NB4 (cell line): ENCODE results near the gene MZF1.

ENCODE experiments used
- DNase-seq: peaks from one replicate; pipeline ENCODE4 v3.0.0; 2010; ENCODE audit warnings: low read depth
- H3K4me3 ChIP-seq: one replicate; pipeline ENCODE4 v1.5.1; 2011; ENCODE audit warnings: mild to moderate bottlenecking, low read depth, low read length, moderate library complexity
- MYC ChIP-seq: IDR thresholded peaks from 2 replicates; pipeline ENCODE4 v1.6.1; 2011; ENCODE audit warnings: low read depth, low read length
- POLR2A ChIP-seq: IDR thresholded peaks from 2 replicates; pipeline ENCODE4 v1.6.1; 2011; ENCODE audit warnings: mild to moderate bottlenecking; ENCODE audit not compliant: insufficient read length; ENCODE audit errors: extremely low read depth
- TF ChIP-seq, protein P1 (sequence below): IDR thresholded peaks from one replicate; pipeline ENCODE4 v1.5.1; 2012; ENCODE audit warnings: low read depth, low read length
- TF ChIP-seq, protein P2 (sequence below): IDR thresholded peaks from 2 replicates; pipeline ENCODE4 v1.6.1; 2011; ENCODE audit warnings: low read depth, low read length

MZF1 gene

DNA sequence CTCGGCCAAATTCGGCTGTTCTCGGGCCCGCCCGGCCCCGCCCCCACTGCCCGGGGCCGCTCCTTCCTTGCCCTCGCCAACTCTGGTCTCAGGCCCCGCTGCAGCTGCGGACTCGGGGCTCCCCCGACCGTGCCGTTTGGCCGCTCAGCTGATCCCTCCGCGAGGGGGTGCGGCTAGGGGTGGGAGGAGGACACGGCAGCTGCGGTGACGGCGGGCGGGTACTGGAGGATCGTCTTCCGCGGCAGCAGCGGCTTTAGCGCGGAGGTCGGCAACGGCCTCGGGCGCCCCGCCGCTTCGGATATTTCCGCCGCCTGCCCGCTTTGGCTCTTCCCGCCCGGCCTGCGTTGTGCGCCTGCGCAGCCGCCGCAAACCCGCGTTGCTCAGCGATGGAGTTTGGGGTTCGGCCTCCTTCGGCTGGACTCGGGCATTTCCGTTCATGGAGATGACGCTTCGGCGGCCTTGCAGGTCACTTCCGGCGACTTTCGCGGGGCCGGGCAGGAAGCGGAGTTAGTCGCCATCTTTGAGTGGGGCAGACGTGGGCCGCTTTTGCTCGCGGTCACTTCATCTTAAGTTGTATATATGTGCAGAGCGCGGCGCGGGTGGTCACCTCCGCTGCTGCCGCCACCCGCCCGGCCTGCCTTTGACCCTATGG, 14.4 kb downstream of the MZF1 start:
- DNase-seq, result peak; percentile 98
- H3K4me3 ChIP-seq, result peak overlapping the region; percentile 87
- TF ChIP-seq, protein P1, sequence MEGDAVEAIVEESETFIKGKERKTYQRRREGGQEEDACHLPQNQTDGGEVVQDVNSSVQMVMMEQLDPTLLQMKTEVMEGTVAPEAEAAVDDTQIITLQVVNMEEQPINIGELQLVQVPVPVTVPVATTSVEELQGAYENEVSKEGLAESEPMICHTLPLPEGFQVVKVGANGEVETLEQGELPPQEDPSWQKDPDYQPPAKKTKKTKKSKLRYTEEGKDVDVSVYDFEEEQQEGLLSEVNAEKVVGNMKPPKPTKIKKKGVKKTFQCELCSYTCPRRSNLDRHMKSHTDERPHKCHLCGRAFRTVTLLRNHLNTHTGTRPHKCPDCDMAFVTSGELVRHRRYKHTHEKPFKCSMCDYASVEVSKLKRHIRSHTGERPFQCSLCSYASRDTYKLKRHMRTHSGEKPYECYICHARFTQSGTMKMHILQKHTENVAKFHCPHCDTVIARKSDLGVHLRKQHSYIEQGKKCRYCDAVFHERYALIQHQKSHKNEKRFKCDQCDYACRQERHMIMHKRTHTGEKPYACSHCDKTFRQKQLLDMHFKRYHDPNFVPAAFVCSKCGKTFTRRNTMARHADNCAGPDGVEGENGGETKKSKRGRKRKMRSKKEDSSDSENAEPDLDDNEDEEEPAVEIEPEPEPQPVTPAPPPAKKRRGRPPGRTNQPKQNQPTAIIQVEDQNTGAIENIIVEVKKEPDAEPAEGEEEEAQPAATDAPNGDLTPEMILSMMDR, result no peak
- TF ChIP-seq, protein P2, sequence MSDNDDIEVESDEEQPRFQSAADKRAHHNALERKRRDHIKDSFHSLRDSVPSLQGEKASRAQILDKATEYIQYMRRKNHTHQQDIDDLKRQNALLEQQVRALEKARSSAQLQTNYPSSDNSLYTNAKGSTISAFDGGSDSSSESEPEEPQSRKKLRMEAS, result peak; percentile 37; the same call in 1 of the 2 replicates
- 0 out of 2 replicates have a peak, but pooled peaks have one; percentile 24 for TF ChIP-seq MYC

DNA sequence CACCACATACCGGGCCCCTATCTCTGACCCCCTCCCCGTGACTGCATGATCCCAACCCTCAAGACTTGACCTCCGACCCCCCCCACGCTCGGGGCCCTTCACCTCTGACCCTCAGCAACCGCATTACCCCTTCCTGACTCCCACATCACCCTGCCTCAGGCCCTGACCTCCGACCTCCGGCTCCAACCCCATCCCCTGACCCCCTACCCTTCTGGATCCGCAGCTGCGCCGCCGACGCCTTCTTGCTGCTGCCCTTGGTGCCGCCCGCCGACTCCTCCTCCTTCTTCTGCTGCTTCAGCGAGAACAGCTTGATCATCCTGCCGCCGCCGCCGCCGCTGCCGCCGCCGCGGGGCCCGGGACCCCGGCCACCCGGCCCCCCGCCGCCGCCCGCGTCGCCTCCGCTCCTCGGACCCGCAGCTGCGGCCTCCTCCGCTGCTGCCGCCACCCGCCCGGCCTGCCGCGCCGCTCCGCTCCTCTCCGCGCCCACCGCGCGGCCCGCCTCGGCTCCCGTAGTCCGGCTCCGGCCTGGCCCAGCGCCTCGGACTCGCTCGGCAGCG, 15.0 kb downstream of the MZF1 start, which contains the start of gene UBE2M:
Gene UBE2M, minus strand, starts transcription at position 546 of the 557 bp plus-strand sequence. Its CDS starts 230 bp downstream, at position 316.
- TF ChIP-seq POLR2A (no peak), MYC (no peak)
- TF ChIP-seq, protein P1, result no peak
- TF ChIP-seq, protein P2, result no peak
- peak within 1 kb of the TSS; percentile 89 for H3K4me3 ChIP-seq
- DNase-seq, result peak; percentile 68

DNA sequence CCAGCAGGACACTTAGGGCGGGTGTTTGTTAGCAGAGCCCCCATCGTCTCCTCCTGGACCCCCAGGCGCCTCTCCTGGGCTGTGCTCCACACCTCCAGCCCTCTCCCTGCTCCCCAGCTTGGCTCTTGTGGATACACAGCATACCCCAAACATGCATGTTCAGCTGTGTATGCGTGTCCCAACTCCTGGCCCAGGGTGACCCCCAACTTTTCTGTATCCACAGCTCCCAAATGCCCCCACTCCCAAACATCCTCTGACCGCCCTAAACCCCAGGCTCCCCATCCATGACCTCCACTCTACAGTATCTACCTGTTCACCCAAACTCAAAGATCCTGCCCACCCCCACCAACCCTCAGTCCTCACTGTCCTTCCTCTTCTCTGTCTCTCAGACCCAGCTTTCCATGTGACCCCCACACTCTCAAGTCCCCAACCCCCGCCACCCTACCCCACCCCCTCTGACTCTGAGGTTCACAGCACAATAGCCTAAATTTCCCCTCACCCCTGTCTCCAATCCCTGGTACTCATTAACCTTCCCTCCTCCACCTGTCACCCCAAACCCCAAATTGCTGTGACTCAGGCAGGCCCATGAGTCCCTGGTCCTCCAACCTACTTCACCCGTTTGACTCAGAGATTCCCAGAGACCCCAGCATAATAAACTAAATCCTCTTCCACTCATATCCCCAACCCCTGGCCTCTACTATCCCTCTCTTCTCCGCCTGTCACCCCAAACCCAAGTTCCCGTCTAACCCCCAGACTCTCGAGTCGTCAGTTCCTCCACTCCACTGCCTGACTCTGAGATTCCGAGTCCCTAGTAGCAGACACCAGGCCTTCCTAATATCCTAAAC, 15.7 kb downstream of the MZF1 start:
- peak; percentile 39 for DNase-seq
- TF ChIP-seq MYC (no peak), POLR2A (no peak)
- TF ChIP-seq, protein P1, result no peak
- TF ChIP-seq, protein P2, result no peak
- H3K4me3 ChIP-seq, result peak overlapping the region; percentile 89

DNA sequence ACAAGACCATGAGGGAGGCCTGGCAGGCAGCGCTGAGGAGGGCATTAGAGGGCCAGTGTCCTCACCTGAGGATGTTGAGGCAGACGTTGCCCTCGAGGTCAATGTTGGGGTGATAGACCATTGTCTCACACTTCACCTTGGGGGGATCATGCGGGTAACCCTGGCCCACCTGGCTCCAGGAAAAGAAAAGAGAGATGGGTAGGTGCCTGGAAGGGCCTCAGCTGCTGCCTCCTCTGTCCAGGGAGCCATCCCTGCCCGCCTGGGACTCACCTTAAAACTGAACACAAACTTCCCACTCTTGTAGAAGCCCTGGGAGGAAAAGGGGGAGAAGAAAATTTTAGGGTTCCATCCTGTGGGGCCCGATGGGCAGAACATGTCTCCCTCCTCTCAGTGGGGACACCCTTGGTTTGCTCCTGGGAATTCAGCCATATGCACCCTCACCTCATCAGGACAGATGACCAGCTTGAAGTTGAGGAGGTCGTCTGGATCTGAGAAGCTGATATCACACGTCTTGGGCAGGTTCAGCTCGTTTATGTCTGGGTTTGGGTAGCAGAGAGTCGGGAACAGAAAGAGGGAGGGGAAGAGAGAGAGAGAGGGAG, 16.4 kb downstream of the MZF1 start:
- H3K4me3 ChIP-seq, result peak overlapping the region; percentile 89
- TF ChIP-seq MYC, result no peak
- TF ChIP-seq, protein P2, result no peak
- TF ChIP-seq POLR2A, result no peak
- TF ChIP-seq, protein P1, result no peak
- peak; percentile 0 for DNase-seq

DNA sequence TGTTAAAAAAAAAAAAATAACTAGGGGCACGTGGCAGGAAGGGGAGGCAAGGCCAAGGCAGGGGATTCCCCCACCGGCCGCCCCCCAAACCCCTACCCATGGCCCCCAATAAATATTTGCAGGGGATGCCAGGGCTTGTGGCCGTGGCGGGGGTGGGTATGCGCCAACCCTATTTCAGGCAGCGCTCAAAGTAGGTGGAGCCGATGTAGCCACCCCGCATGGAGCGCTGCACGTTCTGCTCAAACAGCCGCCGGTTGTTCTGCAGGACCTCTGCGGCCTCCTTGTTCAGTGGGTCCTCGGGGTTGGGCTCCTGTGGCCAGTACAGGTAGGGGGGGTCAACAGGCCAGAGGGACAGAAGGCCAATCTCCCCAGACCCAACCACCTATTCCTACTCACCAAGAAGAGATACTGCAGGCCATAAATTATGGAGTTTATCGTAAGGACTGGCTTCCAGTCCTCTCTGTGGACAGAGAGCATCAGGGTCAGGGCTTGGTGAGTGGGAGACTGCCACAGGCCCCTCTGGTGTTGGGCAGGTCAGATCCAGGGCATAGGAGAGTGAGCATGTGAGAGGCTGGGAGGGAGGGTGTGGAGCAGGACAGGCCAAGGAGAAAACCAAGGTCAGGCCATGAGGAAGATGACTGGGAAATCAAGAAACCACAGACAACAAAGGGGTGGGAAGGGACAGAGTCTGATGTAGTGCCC, 17.1 kb downstream of the MZF1 start:
- H3K4me3 ChIP-seq, result no peak overlapping the region
- peak; percentile 10 for DNase-seq
- TF ChIP-seq, protein P2, result no peak
- TF ChIP-seq MYC (no peak), POLR2A (no peak)
- TF ChIP-seq, protein P1, result no peak
